D721Med (cell line): ENCODE results near the gene CDCA4.
"Not testable (repeated sequence)": the region's sequence is repeated elsewhere in the genome, so short reads cannot be mapped to it uniquely, and the experiment has no call there.

Experiments
- DNase-seq: peaks from one replicate; pipeline ENCODE4 v3.0.0; 2011; ENCODE audit warnings: low spot score; ENCODE audit not compliant: insufficient read length
- FAIRE-seq: peaks from 2 replicates; lab custom pipeline; 2011; peaks lifted over from hg19 to GRCh38; lab: Jason Lieb, UNC
- CTCF ChIP-seq: IDR thresholded peaks from 2 replicates; pipeline ENCODE4 v1.5.1; 2012; ENCODE audit warnings: mild to moderate bottlenecking, control low read depth; ENCODE audit not compliant: insufficient read depth; ENCODE audit errors: missing control alignments

The CDCA4 gene

GRCh38 chr14:105041841-105042765 is 21.2 kb upstream of the CDCA4 start:
- DNase-seq (no peak), FAIRE-seq (no peak)
- TF ChIP-seq CTCF, result no peak

GRCh38 chr14:105039458-105040205 is 18.7 kb upstream of the CDCA4 start:
- DNase-seq (no peak), FAIRE-seq (no peak)
- TF ChIP-seq CTCF, result no peak

GRCh38 chr14:105035616-105036015 is 14.7 kb upstream of the CDCA4 start:
- not testable (repeated sequence) for DNase-seq, FAIRE-seq

- TF ChIP-seq CTCF, result no peak
- DNase-seq (no peak), FAIRE-seq (no peak)
These were observed 13.6 kb upstream of the CDCA4 start for GRCh38 chr14:105034315-105035039.

- DNase-seq, FAIRE-seq: not testable (repeated sequence)
These were observed 12.6 kb upstream of the CDCA4 start for GRCh38 chr14:105033412-105033900.

GRCh38 chr14:105032451-105032901 is 11.6 kb upstream of the CDCA4 start:
- FAIRE-seq, DNase-seq: not testable (repeated sequence)

- no peak for TF ChIP-seq CTCF
- FAIRE-seq (no peak), DNase-seq (no peak)
These were observed 10.0 kb upstream of the CDCA4 start for GRCh38 chr14:105030836-105031396.

- FAIRE-seq, result no peak
These were observed 9.3 kb upstream of the CDCA4 start for GRCh38 chr14:105030194-105030593.

More at GRCh38 chr14:105030194-105030593, 9.3 kb upstream of the CDCA4 start:
- no peak for TF ChIP-seq CTCF
- no peak for DNase-seq
